Measurements from ENCODE around the gene UBR3.

The UBR3 gene

DNA sequence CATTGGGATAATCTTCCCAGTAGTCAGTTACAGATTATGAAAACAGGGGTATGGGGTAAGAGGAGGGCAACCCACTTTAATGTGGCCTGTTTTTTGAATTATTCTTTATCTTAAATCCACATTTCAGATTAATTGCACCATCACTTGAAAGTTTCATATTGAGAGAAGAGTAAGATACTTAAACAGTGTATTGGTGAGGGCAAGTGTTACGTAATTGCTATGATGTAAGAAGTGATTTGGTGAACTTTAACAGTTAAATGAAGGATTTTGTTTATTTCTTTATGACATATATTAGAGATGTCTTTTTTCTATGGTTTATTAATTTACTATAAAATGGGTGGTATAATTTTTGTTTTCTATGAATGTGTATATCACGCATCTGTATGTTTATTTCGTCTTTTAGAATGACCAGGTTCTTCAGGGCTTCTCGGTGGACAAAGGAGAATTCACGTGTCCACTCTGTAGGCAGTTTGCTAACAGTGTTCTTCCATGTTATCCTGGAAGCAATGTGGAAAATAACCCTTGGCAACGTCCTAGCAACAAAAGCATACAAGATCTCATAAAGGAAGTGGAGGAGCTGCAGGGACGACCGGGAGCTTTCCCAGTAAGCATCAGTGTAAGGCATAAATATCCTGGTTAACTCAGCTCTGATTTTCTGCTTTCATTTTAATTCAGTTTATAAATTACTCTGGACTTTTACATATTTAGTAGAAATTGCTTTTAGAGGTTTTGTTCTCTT is 179.5 kb downstream of the UBR3 start:
- no peak for DNase-seq

DNA sequence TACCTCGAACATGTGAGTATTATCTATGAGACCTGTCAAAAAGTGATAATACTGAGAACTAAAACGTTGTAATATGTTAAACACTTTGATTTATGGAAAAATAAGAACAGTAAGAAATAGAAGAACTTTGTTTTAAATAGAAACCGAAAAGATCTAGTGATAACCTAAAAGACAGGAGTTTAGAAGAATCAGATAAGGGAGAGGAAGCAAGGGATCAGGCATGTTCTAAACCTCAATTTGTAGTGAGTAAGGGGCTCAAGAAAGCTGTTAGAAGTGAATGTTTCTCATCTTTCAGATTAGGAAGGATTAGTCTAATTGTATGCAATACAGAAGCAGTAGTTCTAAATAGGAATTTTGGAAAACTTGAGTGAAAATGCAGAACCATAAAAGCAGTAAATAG is 182.0 kb downstream of the UBR3 start:
- DNase-seq = no peak

DNA sequence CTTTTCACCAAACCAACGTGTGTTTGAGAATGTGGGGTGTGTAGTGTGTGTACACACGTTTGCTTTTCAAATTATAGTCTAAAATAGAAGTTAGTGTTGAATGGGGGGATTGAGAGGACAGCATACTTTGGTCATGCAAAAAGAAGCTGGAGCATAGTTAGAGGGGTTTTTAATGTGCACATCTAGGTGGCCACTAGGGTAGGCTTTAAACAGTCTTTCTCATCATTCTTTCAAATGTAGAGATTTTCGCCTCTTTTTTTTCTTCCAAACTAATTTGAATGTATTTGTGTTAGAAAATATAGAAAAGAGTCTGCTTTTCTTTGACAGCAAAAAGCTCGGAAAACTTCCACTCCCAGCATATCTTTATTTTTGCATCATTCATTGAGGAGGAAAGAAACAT is 185.5 kb downstream of the UBR3 start:
- DNase-seq = no peak

DNA sequence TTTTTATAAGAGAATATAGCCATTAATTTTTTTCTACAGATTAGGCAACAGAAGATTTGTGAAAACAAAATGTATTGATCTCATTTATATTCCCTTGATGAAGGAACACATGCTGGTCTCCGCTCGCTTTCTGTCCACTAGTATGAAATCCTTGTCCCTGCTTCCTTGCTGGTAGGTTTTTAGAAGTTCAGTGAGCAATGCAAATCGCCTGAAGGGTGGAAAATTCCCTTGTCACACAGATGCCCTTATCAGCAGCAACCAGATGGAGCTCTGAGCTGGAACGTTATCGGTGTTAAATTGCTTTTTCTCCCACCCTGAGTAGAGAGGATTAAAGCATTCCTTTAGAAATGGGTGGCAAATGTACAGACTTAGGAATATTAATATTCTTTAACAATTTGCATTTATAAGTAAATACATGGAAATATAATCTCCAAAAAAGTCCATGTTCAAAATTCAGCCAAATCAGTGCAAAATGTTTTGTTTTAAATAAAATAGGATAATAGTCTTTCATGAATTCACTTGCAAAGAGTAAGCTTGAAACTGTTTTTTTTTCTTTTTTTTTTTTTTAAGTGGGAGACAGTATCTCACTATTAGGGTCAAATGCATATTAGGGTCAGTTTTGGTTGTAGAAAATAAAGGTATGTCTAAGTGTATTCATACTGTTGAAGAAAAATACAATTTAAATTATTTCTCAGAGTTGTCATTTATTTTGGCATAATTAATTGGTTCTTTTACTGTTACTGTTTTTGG is 186.7 kb downstream of the UBR3 start:
- DNase-seq = no peak

DNA sequence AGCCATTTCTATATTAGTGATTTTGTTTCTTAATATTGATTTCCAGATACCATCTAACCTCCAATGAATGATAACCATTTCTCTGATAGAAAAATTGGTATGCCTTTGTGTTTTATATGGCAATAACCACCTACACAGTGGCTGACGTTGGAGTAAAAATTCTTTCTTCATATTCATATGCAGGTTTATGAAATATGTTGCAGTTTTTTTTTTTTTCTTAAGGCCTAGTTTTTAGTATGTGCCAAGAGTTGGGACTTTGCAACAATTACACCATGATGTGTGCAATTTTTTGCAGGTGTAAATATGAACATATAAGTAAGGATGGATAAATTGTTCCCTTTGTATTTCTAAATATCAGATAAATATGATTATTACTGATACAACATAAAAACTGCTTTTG is 187.5 kb downstream of the UBR3 start:
- DNase-seq = no peak

DNA sequence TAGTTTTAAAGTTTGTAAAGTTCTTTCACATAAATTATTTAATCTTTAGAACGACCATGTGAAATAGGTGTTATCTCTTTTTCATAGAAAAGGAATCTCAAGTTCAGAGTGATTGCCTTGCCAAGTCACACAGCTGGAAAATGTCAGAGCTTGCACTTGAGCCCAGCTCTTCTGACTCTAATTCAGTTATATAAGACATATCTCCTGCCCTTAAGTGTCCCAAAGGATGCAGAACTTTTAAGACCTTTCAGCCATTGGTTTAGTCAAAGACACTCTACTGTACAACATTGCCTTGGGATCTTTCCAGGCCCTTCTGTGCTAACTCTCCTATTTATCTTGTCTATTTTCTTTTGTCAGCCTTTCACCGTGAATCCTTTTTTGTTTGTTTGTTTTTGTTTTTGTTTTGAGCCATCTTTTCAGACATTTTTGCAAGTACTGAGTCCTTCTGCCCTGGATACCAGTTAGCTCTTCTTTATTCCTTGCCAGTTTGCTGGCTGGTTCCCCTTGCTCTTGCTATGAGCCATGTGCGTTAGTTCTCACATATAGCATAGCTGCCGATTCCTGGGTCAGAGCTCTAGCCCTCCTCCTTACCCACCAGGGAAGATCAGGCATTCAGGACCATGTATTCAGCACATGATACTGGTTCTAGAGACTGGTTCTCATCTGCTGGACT is 190.7 kb downstream of the UBR3 start:
- no peak for DNase-seq

DNA sequence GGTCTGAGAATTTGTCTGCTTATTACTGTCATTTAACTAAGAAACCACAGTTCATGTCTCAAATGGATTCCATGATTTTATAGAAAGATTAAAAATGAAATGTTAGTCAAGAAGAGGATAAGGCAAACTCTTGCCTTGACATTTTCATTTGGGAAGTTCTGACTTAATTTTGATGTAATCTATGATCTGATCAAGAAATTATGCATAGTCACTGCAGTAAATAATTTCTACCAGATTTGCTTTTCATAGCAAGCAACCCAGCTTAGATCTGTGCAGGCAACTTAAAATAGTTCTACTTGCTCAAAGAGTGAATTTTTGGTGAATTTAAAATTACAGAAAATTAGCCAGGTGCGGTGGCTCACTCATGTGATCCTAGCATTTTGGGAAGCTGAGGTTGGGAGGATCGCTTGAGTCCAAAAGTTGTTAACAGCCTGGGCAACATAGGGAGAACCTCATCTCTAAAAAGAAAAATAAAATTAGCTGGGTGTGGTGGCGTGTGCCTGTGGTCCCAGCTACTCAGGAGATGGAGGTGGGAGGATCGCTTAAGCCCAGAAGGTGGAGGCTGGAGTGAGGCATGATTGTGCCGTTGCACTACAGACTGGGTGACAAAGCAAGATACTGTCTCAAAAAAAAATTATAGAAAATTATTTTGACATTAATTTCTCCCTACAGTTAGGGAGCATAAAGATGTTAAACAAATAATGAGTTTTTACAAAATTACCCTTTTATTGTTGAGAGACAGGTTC is 192.0 kb downstream of the UBR3 start:
- no peak for DNase-seq

DNA sequence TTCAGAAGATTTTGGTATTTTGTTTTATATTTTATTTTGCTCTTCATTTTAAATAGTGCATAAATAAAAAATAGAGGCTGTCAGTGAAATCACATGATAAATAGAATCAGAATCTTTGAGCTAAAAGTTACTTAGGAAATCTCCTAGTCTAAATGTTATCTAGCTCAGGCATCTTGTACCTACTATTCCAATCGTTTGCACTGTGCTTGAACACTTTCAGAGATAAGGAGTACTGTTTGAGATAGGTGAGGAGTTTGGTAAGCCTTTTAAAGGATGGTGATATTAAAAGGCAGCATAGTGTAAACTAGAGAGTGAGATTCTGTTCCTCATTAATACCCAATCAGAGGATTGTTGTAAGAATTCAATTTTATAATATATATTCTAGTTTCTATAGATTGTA is 193.5 kb downstream of the UBR3 start:
- DNase-seq = no peak

DNA sequence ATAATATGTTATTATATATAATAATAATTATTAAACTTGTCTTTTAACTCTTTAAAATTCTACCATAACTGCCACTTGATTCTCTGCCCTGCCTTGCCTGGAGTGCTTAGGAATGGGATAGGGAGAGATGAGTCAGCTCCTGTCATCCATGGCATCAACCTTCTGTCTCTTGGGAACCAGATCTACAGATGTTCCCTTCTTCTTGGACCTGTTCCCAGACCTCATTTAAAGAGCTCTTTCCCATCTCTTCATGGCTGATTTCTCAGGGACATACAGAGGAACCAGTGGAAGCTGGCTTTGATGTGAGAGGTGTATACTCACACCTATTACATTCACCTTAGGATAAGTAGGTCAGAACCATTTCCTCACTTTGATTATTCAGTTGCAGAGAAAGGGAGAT is 195.4 kb downstream of the UBR3 start:
- DNase-seq = no peak

DNA sequence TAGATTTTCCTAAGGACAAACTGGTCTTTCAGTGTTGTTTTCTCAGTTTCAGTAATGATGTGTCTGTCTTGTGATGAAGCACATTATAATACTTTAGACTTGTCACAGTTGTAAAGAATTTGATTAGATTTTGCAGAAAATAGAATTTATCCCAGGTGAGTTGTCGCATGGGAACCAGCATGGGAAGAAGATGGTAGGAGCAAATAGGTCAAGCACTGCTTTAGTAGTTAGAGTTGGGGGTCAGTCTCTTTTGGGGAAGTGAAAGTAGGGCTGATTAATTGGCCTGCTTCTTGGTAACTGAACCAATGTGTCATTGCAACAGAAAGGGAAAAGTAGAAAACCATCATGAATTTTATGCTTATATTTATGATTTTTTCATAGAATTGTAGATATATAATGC is 197.5 kb downstream of the UBR3 start:
- DNase-seq = no peak

DNA sequence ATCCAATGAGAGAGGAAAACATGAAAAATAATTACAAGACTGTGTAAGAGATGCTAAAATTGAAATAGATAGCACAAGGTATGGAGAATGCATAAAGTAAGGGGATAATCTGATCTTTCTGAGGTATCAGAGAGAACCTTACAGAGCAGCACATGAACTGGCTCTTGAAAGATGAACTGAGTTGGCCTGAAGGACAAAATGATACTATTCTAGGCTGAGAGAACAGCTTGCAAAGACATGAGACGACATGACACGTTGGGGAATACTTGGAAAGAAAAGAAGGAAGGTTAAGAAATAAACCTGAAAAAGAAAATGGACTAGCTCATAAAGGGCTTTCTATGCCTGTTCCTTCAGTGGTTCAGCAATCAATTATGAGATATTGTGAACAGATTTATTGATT is 198.0 kb downstream of the UBR3 start:
- DNase-seq = no peak

DNA sequence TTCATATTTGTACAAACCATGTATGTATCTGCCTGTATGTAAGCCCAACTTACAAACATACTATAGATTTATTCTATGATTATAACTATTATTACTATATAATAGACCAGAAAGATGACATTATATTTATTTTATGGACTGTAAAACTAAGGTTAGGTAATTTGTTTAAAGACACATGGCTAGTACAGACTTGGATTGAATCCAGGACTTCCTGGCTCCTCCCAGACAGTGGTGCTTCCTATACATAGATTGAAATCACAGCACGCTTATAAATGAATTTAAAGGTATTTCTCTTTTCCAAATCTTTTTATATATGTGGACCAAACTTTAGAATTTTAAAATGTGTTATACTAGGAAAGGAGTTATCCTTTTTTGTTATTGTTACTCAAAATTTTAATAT is 199.1 kb downstream of the UBR3 start:
- no peak for DNase-seq

DNA sequence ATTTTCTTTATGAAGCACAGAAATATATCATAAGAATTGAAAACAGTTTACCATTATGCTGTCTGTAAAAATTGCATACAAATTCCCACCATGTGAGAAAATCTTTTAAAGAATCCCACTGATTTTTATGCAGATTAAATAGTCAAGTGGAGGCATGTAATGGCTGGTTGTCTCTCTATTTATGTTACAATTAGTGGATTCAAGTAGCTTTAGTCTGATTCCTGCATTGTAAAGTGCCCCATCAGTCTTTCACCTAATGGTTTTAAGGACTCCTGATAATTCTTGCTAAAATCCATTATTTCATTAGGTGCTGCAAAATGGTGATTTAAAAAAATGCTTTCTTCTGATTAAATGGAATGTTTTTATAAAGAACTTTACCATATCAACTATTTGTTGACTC is 202.3 kb downstream of the UBR3 start:
- DNase-seq = no peak

DNA sequence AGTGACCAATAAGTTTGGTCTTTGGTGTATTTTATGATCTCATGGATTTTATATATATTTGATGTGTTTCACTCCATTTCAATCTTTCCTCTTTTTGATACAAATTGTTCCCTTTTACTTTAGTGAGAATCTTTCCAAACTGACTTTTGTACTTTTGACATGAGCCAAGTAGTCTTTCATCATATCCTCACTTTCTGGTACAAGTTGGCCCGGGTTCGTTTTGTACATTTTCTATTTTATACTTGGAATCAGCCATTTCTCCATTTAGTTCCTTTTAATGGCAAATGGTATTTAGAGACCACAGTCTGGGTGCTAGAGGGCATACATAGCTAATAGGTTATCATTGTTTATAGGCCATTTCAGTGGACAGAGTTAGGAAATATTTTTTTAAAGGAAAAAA is 202.8 kb downstream of the UBR3 start:
- DNase-seq = no peak

DNA sequence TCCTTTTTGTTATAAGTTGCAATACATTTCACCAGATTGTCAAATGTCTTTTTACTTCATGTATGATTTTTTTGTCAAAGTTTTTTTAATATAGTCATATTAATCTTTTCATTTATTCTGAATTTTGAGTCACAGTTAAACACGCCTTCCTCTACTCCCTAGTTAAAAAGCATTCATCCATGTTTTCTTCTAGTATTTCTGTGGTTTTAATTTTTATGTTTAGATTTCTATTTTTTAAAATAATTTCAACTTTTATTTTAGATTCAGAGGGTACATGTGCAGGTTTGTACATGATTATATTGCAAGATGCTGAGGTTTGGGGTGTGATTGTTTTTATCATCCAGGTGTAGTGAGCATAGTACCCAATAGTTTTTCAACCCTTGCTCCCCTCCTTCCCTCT is 204.0 kb downstream of the UBR3 start:
- no peak for DNase-seq

DNA sequence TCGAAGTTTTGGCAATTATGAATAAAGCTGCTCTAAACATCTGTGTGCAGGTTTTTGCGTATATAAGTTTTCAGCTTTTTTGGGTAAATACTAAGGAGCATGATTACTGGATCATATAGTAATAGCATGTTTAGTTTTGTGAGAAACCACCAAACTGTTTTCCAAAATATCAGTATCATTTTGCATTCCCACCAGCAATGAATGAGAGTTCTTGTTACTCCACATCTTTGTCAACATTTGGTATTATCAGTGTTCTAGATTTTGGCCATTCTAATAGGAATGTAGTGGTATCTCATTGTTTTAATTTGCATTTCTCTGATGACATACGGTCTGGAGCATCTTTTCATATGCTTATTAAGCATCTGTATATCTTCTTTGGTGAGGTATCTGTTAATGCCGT is 207.3 kb downstream of the UBR3 start:
- DNase-seq = no peak

DNA sequence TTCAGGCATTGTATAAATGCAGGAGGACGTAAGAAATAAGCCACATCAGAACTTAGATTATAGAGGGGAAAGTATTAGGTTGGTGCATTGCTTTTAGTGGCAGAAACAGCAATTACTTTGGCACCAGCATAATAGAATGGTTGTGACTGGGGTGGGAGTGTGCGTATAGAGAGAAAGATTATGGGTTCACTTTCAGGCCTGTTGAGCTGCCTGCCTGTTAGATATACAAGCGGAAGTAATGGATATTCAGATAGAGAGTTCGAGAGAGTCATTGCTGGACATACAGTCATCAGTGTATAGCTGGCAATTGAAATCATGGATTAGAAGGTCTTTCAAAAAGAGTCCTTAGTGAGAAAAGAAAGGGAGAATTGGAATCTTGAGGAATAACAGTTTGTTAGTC is 211.5 kb downstream of the UBR3 start:
- no peak for DNase-seq

DNA sequence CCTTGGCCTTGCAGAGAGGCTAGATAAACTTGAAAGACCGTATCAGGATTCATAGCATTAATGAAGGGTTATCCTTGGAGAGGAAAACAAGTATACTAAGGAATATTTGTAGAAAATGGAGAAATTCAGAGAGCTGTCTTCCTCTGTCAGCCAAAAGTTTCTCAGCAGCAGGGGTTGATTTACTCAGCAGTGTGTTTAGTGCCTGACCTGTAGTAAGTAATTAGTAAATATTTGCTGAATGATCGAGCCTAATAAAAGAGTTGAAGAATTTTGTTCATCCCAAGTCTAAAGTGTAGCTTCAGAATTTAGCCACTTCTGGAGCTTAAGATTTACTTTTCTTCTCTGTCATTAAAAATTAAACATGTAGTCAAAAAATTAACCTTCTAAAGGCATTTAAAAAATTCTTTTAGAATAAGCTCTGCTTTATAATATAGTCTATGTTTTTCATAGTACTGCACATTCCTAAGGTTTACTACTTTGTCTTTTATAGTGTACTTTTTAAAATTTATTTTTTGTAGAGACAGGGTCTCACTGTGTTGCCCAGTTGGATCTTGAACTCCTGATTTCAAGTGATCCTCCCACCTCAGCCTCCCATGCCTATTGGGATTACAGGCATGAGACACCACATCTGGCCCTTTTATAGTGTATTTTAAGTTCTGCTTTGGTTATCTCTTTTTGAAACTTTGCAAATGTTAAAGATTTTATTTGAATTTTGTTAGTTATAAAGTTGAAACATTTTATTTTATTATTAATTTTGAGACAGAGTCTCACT is 212.3 kb downstream of the UBR3 start:
- no peak for DNase-seq

DNA sequence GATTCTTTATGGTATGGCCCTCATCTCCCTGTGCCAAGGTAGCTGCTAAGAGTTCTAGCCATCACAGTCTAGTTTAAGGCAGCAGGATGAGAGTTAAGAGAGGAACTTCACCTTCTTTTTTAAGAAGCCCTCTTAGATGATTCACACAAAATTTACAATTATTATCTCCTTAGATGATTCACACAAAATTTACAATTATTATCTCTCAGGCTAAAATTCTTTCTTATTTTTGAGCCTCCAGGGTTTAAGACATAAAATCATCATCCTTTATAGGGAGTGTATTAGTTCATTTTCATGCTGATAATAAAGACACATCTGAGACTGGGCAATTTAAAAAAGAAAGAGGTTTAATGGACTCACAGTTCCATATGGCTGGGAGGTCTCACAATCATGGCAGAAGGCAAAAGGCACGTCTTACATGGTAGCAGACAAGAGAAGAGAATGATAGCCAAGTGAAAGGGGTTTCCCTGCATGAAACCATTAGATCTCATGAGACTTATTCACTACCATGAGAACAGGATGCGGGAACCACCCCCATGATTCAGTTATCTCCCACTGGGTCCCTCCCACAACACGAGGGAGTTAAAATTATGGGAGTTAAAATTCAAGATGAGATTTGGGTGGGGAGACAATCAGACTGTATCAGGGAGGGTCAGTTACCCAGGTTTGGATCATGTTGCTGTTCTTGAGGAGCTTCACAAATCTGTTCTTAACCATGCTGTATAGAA is 217.7 kb downstream of the UBR3 start:
- no peak for DNase-seq

DNA sequence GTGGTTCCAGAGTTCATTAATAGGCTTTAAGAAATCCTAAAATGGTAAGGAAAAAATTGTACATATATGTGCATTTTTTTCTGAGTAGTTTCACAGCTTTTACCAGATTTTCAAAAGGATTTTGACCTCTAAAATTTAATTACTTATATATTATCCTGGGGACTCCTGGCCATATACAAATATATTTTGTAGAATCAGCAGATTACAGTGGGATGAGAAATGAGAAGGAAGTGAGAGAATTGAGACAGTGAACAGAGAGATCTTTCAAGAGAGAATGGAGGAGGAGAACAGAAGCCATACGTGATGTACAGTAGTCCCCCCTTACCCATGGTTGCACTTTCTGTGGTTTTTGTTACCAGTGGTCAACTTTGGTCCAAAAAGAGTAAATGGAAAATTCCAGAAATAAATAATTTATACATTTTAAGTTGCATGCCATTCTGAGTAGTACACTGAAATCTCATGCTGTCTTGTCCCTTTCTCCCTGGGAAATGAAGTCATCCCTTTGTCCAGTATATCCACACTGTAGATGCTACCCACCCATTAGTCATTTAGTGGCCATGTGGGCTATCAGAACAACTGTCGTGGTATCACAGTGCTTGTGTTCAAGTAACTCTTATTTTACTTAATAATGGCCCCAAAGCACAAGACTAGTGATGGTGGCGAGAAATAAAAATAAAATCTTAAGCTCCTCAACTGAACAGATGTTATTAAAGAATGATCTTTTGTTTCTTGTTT is 220.2 kb downstream of the UBR3 start:
- DNase-seq = no peak

DNA sequence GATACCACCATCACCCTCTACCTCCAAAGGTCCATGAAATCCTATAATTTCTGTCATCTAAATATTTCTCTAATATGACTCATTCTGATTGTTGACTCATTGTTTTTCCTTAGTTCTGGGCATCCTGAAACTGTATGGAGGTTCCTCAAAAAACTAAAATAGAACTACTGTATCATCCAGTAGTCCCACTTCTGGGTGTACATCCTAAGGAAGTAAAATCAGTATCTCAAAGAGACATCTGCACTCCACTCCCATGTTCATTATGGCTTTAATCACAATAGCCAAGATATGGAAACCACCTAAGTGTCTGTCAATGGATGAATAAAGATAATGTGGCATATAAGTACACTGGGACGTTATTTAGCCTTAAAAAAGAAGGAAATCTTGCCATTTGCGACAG is 224.9 kb downstream of the UBR3 start:
- DNase-seq = no peak
